Embryonic facial prominence (tissue), 1 donor: Measurements from ENCODE around the gene PROSER2.

ENCODE experiments used
- DNase-seq: peaks from one replicate; pipeline ENCODE4 v3.0.0-alpha.2; 2016; ENCODE audit errors: extremely low spot score

PROSER2 gene

GRCh38 chr10:11823122-11823988 is at the start of gene PROSER2:
PROSER2 (plus strand) TSS chr10:11823356; CDS start chr10:11852078, 28,722 bp downstream.
- peak; percentile 43 for DNase-seq

GRCh38 chr10:11773761-11774441 is 49.3 kb upstream of the PROSER2 start:
- no peak for DNase-seq

- DNase-seq = no peak
These were observed 47.7 kb upstream of the PROSER2 start for GRCh38 chr10:11775412-11775811.

GRCh38 chr10:11776080-11776479 is 47.1 kb upstream of the PROSER2 start:
- DNase-seq = no peak

GRCh38 chr10:11781114-11781513 is 42.0 kb upstream of the PROSER2 start:
- no peak for DNase-seq

GRCh38 chr10:11782793-11783557 is 40.2 kb upstream of the PROSER2 start:
- DNase-seq = peak; percentile 50

GRCh38 chr10:11783558-11783865 is 39.6 kb upstream of the PROSER2 start:
- DNase-seq = no peak

GRCh38 chr10:11787374-11787773 is 35.8 kb upstream of the PROSER2 start:
- no peak for DNase-seq

- no peak for DNase-seq
These were observed 35.3 kb upstream of the PROSER2 start for GRCh38 chr10:11787846-11788245.

GRCh38 chr10:11789306-11789705 is 33.9 kb upstream of the PROSER2 start:
- no peak for DNase-seq

GRCh38 chr10:11789956-11790355 is 33.2 kb upstream of the PROSER2 start:
- DNase-seq = no peak

- no peak for DNase-seq
These were observed 29.2 kb upstream of the PROSER2 start for GRCh38 chr10:11793762-11794479.

GRCh38 chr10:11794566-11794965 is 28.6 kb upstream of the PROSER2 start:
- DNase-seq = no peak

GRCh38 chr10:11795101-11795920 is 27.8 kb upstream of the PROSER2 start:
- no peak for DNase-seq

- DNase-seq = no peak
These were observed 26.7 kb upstream of the PROSER2 start for GRCh38 chr10:11796474-11796873.

- no peak for DNase-seq
These were observed 25.9 kb upstream of the PROSER2 start for GRCh38 chr10:11797281-11797680.

- no peak for DNase-seq
These were observed 25.1 kb upstream of the PROSER2 start for GRCh38 chr10:11797847-11798633.

GRCh38 chr10:11798845-11799735 is 24.1 kb upstream of the PROSER2 start:
- DNase-seq = no peak

GRCh38 chr10:11799736-11800080 is 23.4 kb upstream of the PROSER2 start:
- DNase-seq = no peak
